ENCODE measurements around the gene SQOR. TPM values are rescaled to one million over a fixed set of nuclear protein-coding genes. Genes with fewer than 3 reads are reported as not detected.
A peak's percentile ranks its signal among the peaks of the same experiment; 100 is the strongest.

The SQOR gene
- total RNA-seq, 6 experiments from 2014 or later = 34.2 to 77.7 (median 49.1) TPM

DNA sequence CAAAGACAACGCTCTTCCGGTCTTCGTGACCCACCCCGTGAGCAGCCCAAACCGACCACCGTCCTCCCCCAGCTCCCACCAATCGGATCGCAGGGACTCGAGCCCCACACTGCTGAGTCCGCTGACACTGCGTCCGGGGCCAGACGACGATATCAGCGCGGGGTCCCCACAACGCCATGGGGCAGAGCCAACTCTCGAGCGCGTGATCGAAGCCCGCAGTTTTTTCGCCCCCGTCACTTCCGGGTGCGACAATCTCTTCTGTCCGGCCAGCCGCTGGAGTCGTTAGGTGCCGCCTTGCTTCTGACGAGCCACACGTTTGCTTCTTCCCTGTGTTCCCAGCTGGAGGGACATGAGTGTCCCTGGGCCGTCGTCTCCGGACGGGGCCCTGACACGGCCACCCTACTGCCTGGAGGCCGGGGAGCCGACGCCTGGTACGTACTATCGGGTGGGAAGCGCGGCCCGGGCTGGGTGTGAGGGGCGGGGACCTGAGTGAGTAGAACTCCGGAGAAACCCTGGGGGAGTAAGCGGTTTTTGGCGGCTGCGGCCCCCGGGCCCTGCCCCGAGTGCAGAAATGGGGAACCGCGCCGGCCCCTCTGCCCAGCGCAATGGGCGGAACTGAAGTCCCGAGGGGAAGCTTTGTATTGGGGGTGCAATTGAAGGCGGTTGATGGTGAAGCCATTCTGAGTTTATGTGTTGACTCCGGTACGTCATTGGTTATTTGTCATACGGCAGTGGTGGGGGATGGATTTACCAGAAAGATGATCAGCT, 47.5 kb upstream of the SQOR start, which contains the start of gene BLOC1S6:
BLOC1S6 (plus strand) TSS at position 285 of the 768 bp plus-strand sequence; CDS start at position 350, 65 bp downstream.
- peak; percentile 88 to 89 (median 89) for DNase-seq
- TF ChIP-seq POLR2A (IDR thresholded peaks at IDR 0.05) = peak; percentile 85
- no peak for TF ChIP-seq CTCF (IDR thresholded peaks at IDR 0.05)
- Histone ChIP-seq H3K36me3 (no peaks in the 10 kb centered on the region), H3K4me1 (peaks cover 0 to 23% (median 5%) of the 10 kb centered on the region in 4 donors), H3K9me3 (no peaks in the 10 kb centered on the region), H3K27me3 (no peaks in the 10 kb centered on the region), H3K27ac (peak within 1 kb of the TSS; percentile 97 to 98 (median 97)), H3K4me3 (peak within 1 kb of the TSS; percentile 53 to 85 (median 74))
- intact Hi-C loops (cut with DNase I) = no loop called here
- ATAC-seq = peak; percentile 86 to 94 (median 90)
- 0% methylated on average over 20 of the region's 62 CpGs for WGBS (ENCODE audit: insufficient coverage, low coverage, low lambda C conversion rate, missing lambda C conversion rate)

- H3K27me3 ChIP-seq = no peaks in the 10 kb centered on the region
- no peaks in the 10 kb centered on the region for H3K36me3 ChIP-seq
- DNase-seq (no peak), ATAC-seq (no peak)
- H3K9me3 ChIP-seq = no peaks in the 10 kb centered on the region
- TF ChIP-seq CTCF (IDR thresholded peaks at IDR 0.05) = no peak
- TF ChIP-seq POLR2A (IDR thresholded peaks at IDR 0.05) = no peak
- 0% methylated on average over 4 of the region's 4 CpGs for WGBS (ENCODE audit: insufficient coverage, low coverage, low lambda C conversion rate, missing lambda C conversion rate)
- peak overlapping the region; percentile 53 to 85 (median 74) for H3K4me3 ChIP-seq
- intact Hi-C loops (cut with DNase I) = no loop called here
- peak overlapping the region; percentile 97 to 98 (median 97) for H3K27ac ChIP-seq
- peaks cover 0 to 23% (median 5%) of the 10 kb centered on the region in 4 donors for H3K4me1 ChIP-seq
These were observed 47.0 kb upstream of the SQOR start for GRCh38 chr15:45587863-45588170.

GRCh38 chr15:45588219-45588875, 46.5 kb upstream of the SQOR start:
- Histone ChIP-seq H3K27ac (peak overlapping the region; percentile 97 to 98 (median 97)), H3K4me3 (peak overlapping the region; percentile 53 to 85 (median 74)), H3K36me3 (no peaks in the 10 kb centered on the region), H3K4me1 (peaks cover 0 to 23% (median 5%) of the 10 kb centered on the region in 4 donors), H3K9me3 (no peaks in the 10 kb centered on the region), H3K27me3 (no peaks in the 10 kb centered on the region)
- WGBS (ENCODE audit: insufficient coverage, low coverage, low lambda C conversion rate, missing lambda C conversion rate) = 22% methylated on average over 6 of the region's 6 CpGs
- ATAC-seq = no peak
- TF ChIP-seq CTCF (IDR thresholded peaks at IDR 0.05) (no peak), POLR2A (IDR thresholded peaks at IDR 0.05) (no peak)
- intact Hi-C loops (cut with DNase I) = no loop called here
- DNase-seq = no peak

DNA sequence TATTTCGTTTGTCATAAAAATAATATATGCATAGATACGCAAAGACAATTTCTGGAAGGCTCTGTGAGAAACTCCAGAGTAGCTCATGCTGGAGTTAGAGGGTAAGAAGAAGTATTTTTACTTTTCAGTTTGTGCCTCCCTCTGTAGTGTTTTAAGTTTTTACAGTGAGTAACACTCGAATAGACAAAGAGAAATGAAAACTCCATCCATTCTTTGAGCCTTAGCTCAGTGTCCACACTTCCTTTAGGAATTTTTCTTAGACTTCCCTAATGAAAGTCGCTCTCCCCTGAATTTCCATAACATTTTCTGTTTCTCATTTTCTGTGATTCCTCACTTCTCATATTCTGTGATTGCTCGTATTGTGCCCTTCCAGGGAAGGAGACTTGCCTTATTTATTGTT, 45.6 kb upstream of the SQOR start:
- H3K4me1 ChIP-seq = peaks cover 0 to 23% (median 5%) of the 10 kb centered on the region in 4 donors
- H3K27ac ChIP-seq = no peak overlapping the region
- no peaks in the 10 kb centered on the region for H3K27me3 ChIP-seq
- DNase-seq (no peak), ATAC-seq (no peak)
- H3K9me3 ChIP-seq = no peaks in the 10 kb centered on the region
- intact Hi-C loops (cut with DNase I) = no loop called here
- no peaks in the 10 kb centered on the region for H3K36me3 ChIP-seq
- TF ChIP-seq POLR2A (IDR thresholded peaks at IDR 0.05) = no peak
- no peak for TF ChIP-seq CTCF (IDR thresholded peaks at IDR 0.05)
- WGBS (ENCODE audit: insufficient coverage, low coverage, low lambda C conversion rate, missing lambda C conversion rate) = 75% methylated on average over 5 of the region's 5 CpGs
- no peak overlapping the region for H3K4me3 ChIP-seq

Measured in right lobe of liver (tissue), 6 donors.